ENCODE measurements around the gene SMU1.

DNA sequence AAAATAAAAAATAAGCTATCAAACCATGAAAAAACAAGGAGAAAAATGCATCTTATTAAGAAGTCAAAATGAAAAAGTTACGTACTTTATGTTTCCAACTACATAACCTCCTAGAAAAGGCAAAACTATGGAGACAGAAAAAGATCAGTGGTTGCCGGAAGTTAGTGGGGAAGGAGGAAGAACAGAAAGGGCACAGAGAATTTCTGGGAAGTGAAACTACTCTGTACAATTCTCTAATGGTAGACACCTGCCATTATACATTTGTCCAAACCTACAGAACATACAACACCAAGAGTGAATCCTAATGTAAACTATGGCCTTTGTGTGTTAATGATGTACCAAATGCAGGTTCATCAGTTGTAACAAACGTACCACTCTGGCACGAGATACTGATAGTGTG, 25.3 kb downstream of the SMU1 start:
- TF ChIP-seq, protein P1, sequence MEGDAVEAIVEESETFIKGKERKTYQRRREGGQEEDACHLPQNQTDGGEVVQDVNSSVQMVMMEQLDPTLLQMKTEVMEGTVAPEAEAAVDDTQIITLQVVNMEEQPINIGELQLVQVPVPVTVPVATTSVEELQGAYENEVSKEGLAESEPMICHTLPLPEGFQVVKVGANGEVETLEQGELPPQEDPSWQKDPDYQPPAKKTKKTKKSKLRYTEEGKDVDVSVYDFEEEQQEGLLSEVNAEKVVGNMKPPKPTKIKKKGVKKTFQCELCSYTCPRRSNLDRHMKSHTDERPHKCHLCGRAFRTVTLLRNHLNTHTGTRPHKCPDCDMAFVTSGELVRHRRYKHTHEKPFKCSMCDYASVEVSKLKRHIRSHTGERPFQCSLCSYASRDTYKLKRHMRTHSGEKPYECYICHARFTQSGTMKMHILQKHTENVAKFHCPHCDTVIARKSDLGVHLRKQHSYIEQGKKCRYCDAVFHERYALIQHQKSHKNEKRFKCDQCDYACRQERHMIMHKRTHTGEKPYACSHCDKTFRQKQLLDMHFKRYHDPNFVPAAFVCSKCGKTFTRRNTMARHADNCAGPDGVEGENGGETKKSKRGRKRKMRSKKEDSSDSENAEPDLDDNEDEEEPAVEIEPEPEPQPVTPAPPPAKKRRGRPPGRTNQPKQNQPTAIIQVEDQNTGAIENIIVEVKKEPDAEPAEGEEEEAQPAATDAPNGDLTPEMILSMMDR (IDR thresholded peaks at IDR 0.05): no peak
- no peak for TF ChIP-seq POLR2A (IDR thresholded peaks at IDR 0.05)

All from adrenal gland (tissue), 5 donors.